ENCODE data around the gene WFDC6.

The WFDC6 gene

GRCh38 chr20:45515147-45515913, 24.0 kb downstream of the WFDC6 start, which contains the start of gene SPINT3:
TSS of gene SPINT3 (minus strand) at chr20:45515622. CDS start at chr20:45515608, 14 bp downstream.
- no peak for DNase-seq

GRCh38 chr20:45510242-45510862, 28.9 kb downstream of the WFDC6 start:
- no peak for DNase-seq

- DNase-seq = no peak
These were observed 30.2 kb downstream of the WFDC6 start for GRCh38 chr20:45509091-45509490.

GRCh38 chr20:45508068-45508886, 31.0 kb downstream of the WFDC6 start:
- no peak for DNase-seq

- no peak for DNase-seq
These were observed 32.1 kb downstream of the WFDC6 start for GRCh38 chr20:45507011-45507820.

GRCh38 chr20:45506398-45506797, 32.9 kb downstream of the WFDC6 start:
- no peak for DNase-seq

GRCh38 chr20:45503403-45503802, 35.9 kb downstream of the WFDC6 start:
- DNase-seq = no peak

GRCh38 chr20:45502561-45502960, 36.7 kb downstream of the WFDC6 start:
- no peak for DNase-seq

GRCh38 chr20:45501600-45501999, 37.7 kb downstream of the WFDC6 start:
- no peak for DNase-seq

GRCh38 chr20:45500022-45500421, 39.3 kb downstream of the WFDC6 start:
- no peak for DNase-seq

- no peak for DNase-seq
These were observed 41.2 kb downstream of the WFDC6 start for GRCh38 chr20:45497971-45498494.

GRCh38 chr20:45496166-45496565, 43.1 kb downstream of the WFDC6 start:
- no peak for DNase-seq

- no peak for DNase-seq
These were observed 43.8 kb downstream of the WFDC6 start for GRCh38 chr20:45495501-45495941.

GRCh38 chr20:45489083-45489531, 50.2 kb downstream of the WFDC6 start:
- DNase-seq = no peak

- no peak for DNase-seq
These were observed 52.0 kb downstream of the WFDC6 start for GRCh38 chr20:45487231-45487635.

- no peak for DNase-seq
These were observed 53.9 kb downstream of the WFDC6 start for GRCh38 chr20:45485388-45485787.

- DNase-seq = no peak
These were observed 54.6 kb downstream of the WFDC6 start for GRCh38 chr20:45484676-45485075.
